HFF-Myc (cell line): ENCODE data around the gene GOLGA6A.
A peak's percentile ranks its signal among the peaks of the same experiment; 100 is the strongest.

Experiments
- DNase-seq: peaks from one replicate; pipeline ENCODE4 v3.0.0-alpha.2; 2011; ENCODE audit warnings: low read depth; ENCODE audit errors: extremely low read depth
- H3K4me3 ChIP-seq: replicated peaks from 2 replicates; pipeline ENCODE4 v1.5.1; 2011; ENCODE audit warnings: low read depth, mild to moderate bottlenecking, control low read depth, low read length
- TF ChIP-seq, protein P1 (sequence below): IDR thresholded peaks from 2 replicates; pipeline ENCODE4 v1.5.1; 2012; ENCODE audit warnings: mild to moderate bottlenecking, low read depth, low read length, control low read depth; ENCODE audit errors: missing control alignments

Gene GOLGA6A

GRCh38 chr15:74043425-74044266, 38.7 kb downstream of the GOLGA6A start:
- TF ChIP-seq, protein P1, sequence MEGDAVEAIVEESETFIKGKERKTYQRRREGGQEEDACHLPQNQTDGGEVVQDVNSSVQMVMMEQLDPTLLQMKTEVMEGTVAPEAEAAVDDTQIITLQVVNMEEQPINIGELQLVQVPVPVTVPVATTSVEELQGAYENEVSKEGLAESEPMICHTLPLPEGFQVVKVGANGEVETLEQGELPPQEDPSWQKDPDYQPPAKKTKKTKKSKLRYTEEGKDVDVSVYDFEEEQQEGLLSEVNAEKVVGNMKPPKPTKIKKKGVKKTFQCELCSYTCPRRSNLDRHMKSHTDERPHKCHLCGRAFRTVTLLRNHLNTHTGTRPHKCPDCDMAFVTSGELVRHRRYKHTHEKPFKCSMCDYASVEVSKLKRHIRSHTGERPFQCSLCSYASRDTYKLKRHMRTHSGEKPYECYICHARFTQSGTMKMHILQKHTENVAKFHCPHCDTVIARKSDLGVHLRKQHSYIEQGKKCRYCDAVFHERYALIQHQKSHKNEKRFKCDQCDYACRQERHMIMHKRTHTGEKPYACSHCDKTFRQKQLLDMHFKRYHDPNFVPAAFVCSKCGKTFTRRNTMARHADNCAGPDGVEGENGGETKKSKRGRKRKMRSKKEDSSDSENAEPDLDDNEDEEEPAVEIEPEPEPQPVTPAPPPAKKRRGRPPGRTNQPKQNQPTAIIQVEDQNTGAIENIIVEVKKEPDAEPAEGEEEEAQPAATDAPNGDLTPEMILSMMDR, result no peak
- no peak for DNase-seq
- no peak overlapping the region for H3K4me3 ChIP-seq

DNA sequence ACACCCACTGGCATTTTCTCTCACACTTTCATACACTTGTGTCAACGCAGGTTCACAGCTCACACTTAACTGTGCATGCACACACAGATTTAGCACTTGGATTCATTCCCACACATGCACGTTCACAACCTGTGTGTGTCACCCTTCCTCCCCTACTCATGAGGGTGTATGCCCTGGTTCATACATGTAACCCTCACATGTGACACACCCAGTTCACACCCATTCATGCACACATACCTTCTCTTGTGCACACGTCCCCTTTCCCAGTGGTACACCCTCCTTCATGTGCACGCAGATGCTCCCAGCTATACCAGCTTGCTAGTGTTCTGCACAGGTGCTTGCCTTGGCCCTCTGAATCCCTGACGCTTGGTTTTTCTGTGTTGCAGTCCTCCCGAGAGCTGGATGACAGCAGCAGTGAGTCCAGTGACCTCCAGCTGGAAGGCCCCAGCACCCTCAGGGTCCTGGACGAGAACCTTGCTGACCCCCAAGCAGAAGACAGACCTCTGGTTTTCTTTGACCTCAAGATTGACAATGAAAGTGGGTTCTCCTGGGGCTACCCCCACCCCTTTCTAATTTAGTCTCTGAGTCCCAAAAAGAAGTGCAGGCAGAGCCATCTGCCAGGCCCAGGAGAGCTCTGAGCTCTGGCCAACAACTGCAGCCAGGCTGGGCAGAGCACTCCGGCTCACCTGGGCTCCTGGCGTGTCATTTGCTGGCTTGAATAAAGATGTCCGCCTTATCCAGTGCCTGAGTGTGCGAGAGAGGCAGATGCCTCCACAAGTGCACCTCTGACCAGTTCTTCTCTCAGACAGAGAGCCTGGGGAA, 39.5 kb downstream of the GOLGA6A start:
- no peak for DNase-seq
- H3K4me3 ChIP-seq, result no peak overlapping the region
- TF ChIP-seq, protein P1, result no peak

GRCh38 chr15:74041777-74042435, 40.4 kb downstream of the GOLGA6A start:
- TF ChIP-seq, protein P1, result no peak
- DNase-seq, result no peak

GRCh38 chr15:74041311-74041756, 41.0 kb downstream of the GOLGA6A start:
- TF ChIP-seq, protein P1, result no peak
- DNase-seq, result no peak
- H3K4me3 ChIP-seq, result no peak overlapping the region

More at GRCh38 chr15:74041777-74042435, 40.4 kb downstream of the GOLGA6A start:
- H3K4me3 ChIP-seq, result no peak overlapping the region

DNA sequence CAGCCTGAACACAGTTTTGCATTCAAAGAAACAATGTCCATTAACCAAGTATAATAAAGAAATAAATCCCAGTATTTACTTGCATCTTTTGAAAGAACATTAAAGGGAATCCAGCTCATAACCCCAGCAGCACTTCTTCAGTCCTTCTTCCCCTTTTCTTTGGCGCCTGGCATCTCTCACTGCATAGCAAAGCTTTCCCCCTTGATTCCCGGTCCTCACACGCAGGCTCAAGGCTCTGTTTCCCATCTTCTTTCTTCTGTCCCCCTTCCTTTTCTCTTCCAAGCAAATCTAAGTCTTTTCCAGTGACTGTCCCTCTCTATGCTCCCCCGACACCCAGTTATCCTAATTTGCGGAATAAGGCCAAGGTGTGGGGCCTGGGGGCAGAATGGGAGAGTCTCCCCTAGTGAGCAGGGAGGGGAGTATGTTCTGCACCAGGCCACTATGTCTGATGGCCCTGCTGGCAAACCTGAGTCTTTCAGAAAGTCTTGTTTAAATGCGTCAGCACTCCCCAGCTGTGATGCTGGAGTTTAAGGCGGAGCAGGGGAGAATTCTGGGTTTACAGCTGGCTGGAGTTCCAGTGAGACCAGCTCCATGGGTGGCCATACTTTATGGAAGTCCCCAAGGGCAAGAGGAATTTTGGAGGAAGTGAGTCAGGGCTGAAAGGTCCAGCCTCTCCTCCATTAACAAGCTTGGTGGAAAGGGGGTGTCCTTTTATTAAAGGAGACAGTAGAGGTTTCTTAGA, 42.1 kb downstream of the GOLGA6A start:
- H3K4me3 ChIP-seq, result no peak overlapping the region
- DNase-seq, result peak; percentile 81
- TF ChIP-seq, protein P1, result no peak

DNA sequence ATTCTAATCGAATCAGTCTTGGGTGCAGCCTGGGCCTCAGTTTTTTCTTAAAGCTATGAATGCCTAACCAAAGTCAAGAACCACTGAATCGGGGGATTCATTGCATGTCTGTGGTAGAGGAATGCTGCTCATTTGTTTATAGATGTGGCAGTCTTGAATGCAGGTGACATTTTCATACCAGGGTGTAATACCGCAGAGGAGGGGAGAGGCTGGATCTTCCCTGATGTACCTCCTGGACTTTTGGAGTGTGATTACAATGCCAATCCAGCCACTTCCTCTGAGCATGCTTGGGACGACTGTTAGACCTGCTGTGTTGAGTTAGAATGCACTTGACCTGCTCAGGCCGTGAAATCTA, 42.7 kb downstream of the GOLGA6A start:
- H3K4me3 ChIP-seq, result no peak overlapping the region
- no peak for DNase-seq
- TF ChIP-seq, protein P1, result no peak
